HEK293T (cell line): ENCODE results near the gene CAMP.

Source experiments
- CTCF ChIA-PET: fragments of 350-600 bp; formaldehyde crosslinking; extraction: SDS; loops from one replicate; lab custom pipeline; 2021; ENCODE audit warnings: antibody characterized with exemption, inconsistent platforms; lab: Yijun Ruan, JAX
- POLR2A ChIA-PET: fragments of 350-600 bp; formaldehyde crosslinking; extraction: SDS; loops from one replicate; lab custom pipeline; 2020; ENCODE audit warnings: antibody characterized with exemption, inconsistent platforms; lab: Yijun Ruan, JAX
- DNase-seq: peaks from one replicate; pipeline ENCODE4 v3.0.0; 2012; ENCODE audit warnings: mixed read lengths; ENCODE audit errors: extremely low spot score
- ARNT ChIP-seq: fragments of 450-650 bp; IDR thresholded peaks from 2 replicates; pipeline ENCODE4 v1.6.1; 2017; ENCODE audit warnings: mild to moderate bottlenecking
- BHLHE40 ChIP-seq: fragments of 450-650 bp; IDR thresholded peaks from 2 replicates; pipeline ENCODE4 v1.6.1; 2016; ENCODE audit warnings: mild to moderate bottlenecking, moderate library complexity, borderline replicate concordance
- CTBP1 ChIP-seq: fragments of 450-650 bp; IDR thresholded peaks from 2 replicates; pipeline ENCODE4 v1.6.1; 2016; ENCODE audit warnings: borderline replicate concordance
- ELF4 ChIP-seq: fragments of 450-650 bp; IDR thresholded peaks from 2 replicates; pipeline ENCODE4 v1.6.1; 2017; ENCODE audit warnings: antibody characterized with exemption
- FOXA1 ChIP-seq: fragments of 450-650 bp; IDR thresholded peaks from 2 replicates; pipeline ENCODE4 v1.6.1; 2016; ENCODE audit warnings: mild to moderate bottlenecking
- FOXK2 ChIP-seq: fragments of 450-650 bp; IDR thresholded peaks from 2 replicates; pipeline ENCODE4 v1.6.1; 2016; ENCODE audit warnings: mild to moderate bottlenecking
- FOXM1 ChIP-seq: fragments of 450-650 bp; IDR thresholded peaks from 2 replicates; pipeline ENCODE4 v1.6.1; 2017; ENCODE audit warnings: mild to moderate bottlenecking, borderline replicate concordance
- HDGF ChIP-seq: fragments of 450-650 bp; IDR thresholded peaks from 2 replicates; pipeline ENCODE4 v1.6.1; 2017; ENCODE audit warnings: antibody characterized with exemption, borderline replicate concordance
- L3MBTL2 ChIP-seq: fragments of 450-650 bp; conservative IDR thresholded peaks from 2 replicates; pipeline ENCODE4 v1.6.1; 2016; ENCODE audit warnings: mild to moderate bottlenecking
- LEF1 ChIP-seq: fragments of 450-650 bp; IDR thresholded peaks from 2 replicates; pipeline ENCODE4 v1.6.1; 2017; ENCODE audit warnings: mild to moderate bottlenecking, borderline replicate concordance
- NFRKB ChIP-seq: fragments of 450-650 bp; IDR thresholded peaks from 2 replicates; pipeline ENCODE4 v1.6.1; 2016; ENCODE audit warnings: mild to moderate bottlenecking, moderate library complexity
- PKNOX1 ChIP-seq: fragments of 450-650 bp; IDR thresholded peaks from 2 replicates; pipeline ENCODE4 v1.6.1; 2016
- SP1 ChIP-seq: fragments of 450-650 bp; IDR thresholded peaks from 2 replicates; pipeline ENCODE4 v1.6.1; 2017
- SUZ12 ChIP-seq: fragments of 450-650 bp; IDR thresholded peaks from 2 replicates; pipeline ENCODE4 v1.6.1; 2016; ENCODE audit warnings: mild to moderate bottlenecking
- TARDBP ChIP-seq: fragments of 450-650 bp; IDR thresholded peaks from 2 replicates; pipeline ENCODE4 v1.6.1; 2016
- ZNF384 ChIP-seq: fragments of 450-650 bp; IDR thresholded peaks from 2 replicates; pipeline ENCODE4 v1.6.1; 2016

Gene CAMP

GRCh38 chr3:48238531-48239085 is 15.3 kb downstream of the CAMP start:
- DNase-seq = no peak
- TF ChIP-seq ZNF384 = no peak
- no peak for TF ChIP-seq ELF4
- CTCF ChIA-PET = interaction anchor here (0.6 kb wide), 1 partner anchor 397 kb away, joined by 3 read pairs; the partner anchor contains the start of gene SLC26A6
- POLR2A ChIA-PET = interaction anchor here (1.4 kb wide), 1 partner anchor 50 kb away, joined by 5 read pairs; the partner anchor contains the start of gene CDC25A

GRCh38 chr3:48240000-48240963 is 17.0 kb downstream of the CAMP start:
- TF ChIP-seq L3MBTL2 (peak; percentile 94), FOXA1 (no peak)
- POLR2A ChIA-PET = interaction anchor here (0.6 to 4.6 kb wide), 19 partner anchors 9 to 709 kb away, joined by 3 to 27 read pairs (median 5); partner anchors contain the start of genes ATRIP, CCDC51, CDC25A and TMA7
- CTCF ChIA-PET = interaction anchor here (0.8 to 2.1 kb wide), 2 partner anchors 196 to 446 kb away, joined by 4 to 14 read pairs; no protein-coding TSS in a partner anchor
- DNase-seq = peak; percentile 31

GRCh38 chr3:48241796-48242455 is 18.6 kb downstream of the CAMP start:
- ChIA-PET CTCF (no interaction called here), POLR2A (interaction anchor here (1.3 to 4.6 kb wide), 8 partner anchors 7 to 205 kb away, joined by 3 to 27 read pairs (median 8); partner anchors contain the start of genes ATRIP, CCDC51, CDC25A and TMA7)
- no peak for DNase-seq
- TF ChIP-seq ELF4 = no peak
- TF ChIP-seq ZNF384 = no peak
- TF ChIP-seq CTBP1 = no peak
- no peak for TF ChIP-seq HDGF
- no peak for TF ChIP-seq FOXM1
- no peak for TF ChIP-seq L3MBTL2
- TF ChIP-seq SP1 = no peak
- TF ChIP-seq TARDBP = no peak
- TF ChIP-seq PKNOX1 = no peak
- no peak for TF ChIP-seq BHLHE40
- no peak for TF ChIP-seq FOXA1

GRCh38 chr3:48243886-48244285 is 20.6 kb downstream of the CAMP start:
- ChIA-PET CTCF (interaction anchor here (0.7 kb wide), 1 partner anchor 66 kb away, joined by 3 read pairs; no protein-coding TSS in a partner anchor), POLR2A (interaction anchor here (4.6 kb wide), 1 partner anchor 9 kb away, joined by 27 read pairs; no protein-coding TSS in a partner anchor)
- no peak for TF ChIP-seq SP1
- no peak for TF ChIP-seq NFRKB
- TF ChIP-seq LEF1 = no peak
- TF ChIP-seq ARNT = no peak
- no peak for TF ChIP-seq FOXK2
- no peak for TF ChIP-seq PKNOX1
- TF ChIP-seq TARDBP = no peak
- no peak for TF ChIP-seq L3MBTL2
- no peak for TF ChIP-seq FOXM1
- no peak for TF ChIP-seq FOXA1
- TF ChIP-seq HDGF = no peak
- no peak for TF ChIP-seq ZNF384
- DNase-seq = no peak

GRCh38 chr3:48244461-48244860 is 21.2 kb downstream of the CAMP start:
- DNase-seq = no peak
- ChIA-PET CTCF (interaction anchor here (1.4 kb wide), 1 partner anchor 192 kb away, joined by 3 read pairs; no protein-coding TSS in a partner anchor), POLR2A (no interaction called here)
- no peak for TF ChIP-seq FOXK2
- TF ChIP-seq TARDBP = no peak
- no peak for TF ChIP-seq FOXM1
- no peak for TF ChIP-seq PKNOX1
- TF ChIP-seq FOXA1 = no peak
- no peak for TF ChIP-seq NFRKB
- TF ChIP-seq L3MBTL2 = no peak
- TF ChIP-seq LEF1 = no peak
- TF ChIP-seq HDGF = no peak
- no peak for TF ChIP-seq ELF4
- TF ChIP-seq CTBP1 = no peak
- TF ChIP-seq SUZ12 = no peak

- ChIA-PET POLR2A (interaction anchor here (1.2 kb wide), 1 partner anchor 57 kb away, joined by 4 read pairs; the partner anchor contains the start of gene CDC25A), CTCF (interaction anchor here (1.4 kb wide), 1 partner anchor 191 kb away, joined by 3 read pairs; no protein-coding TSS in a partner anchor)
- no peak for DNase-seq
- TF ChIP-seq FOXK2 (no peak), BHLHE40 (no peak), CTBP1 (no peak), ARNT (no peak), ZNF384 (no peak), SP1 (no peak), ELF4 (no peak), HDGF (no peak), TARDBP (no peak), FOXM1 (no peak), L3MBTL2 (no peak), SUZ12 (no peak), PKNOX1 (no peak), FOXA1 (no peak), LEF1 (no peak), NFRKB (no peak)
These were observed 21.8 kb downstream of the CAMP start for GRCh38 chr3:48245136-48245535.
